IPS-18c (cell line): ENCODE data around the gene ERVK3-1.

Experiments
- H3K4me3 ChIP-seq: 2 replicates; pipeline ENCODE4 v1.7.0; 2013; ENCODE audit warnings: low read depth, mild to moderate bottlenecking, low read length, moderate library complexity; ENCODE audit not compliant: insufficient read depth
- H3K9me3 ChIP-seq: one replicate; pipeline ENCODE4 v1.6.1; 2013; ENCODE audit warnings: mild to moderate bottlenecking, low read length, moderate library complexity; ENCODE audit not compliant: control insufficient read depth, insufficient read depth

ERVK3-1 gene

GRCh38 chr19:58305065-58305931 is at the start of gene ERVK3-1:
TSS of gene ERVK3-1 (plus strand) at chr19:58305377. CDS start at chr19:58312169, 6,792 bp downstream.
- peaks cover 2% of the 10 kb centered on the region for H3K9me3 ChIP-seq
- peak within 1 kb of the TSS; percentile 99 for H3K4me3 ChIP-seq

GRCh38 chr19:58258259-58258658 is 46.9 kb upstream of the ERVK3-1 start:
- H3K4me3 ChIP-seq: peak overlapping the region; percentile 21; the same call in 1 of the 2 replicates
- H3K9me3 ChIP-seq: peaks cover 90% of the 10 kb centered on the region

- Histone ChIP-seq H3K9me3 (peaks cover 91% of the 10 kb centered on the region), H3K4me3 (no peak overlapping the region)
These were observed 43.6 kb upstream of the ERVK3-1 start for GRCh38 chr19:58261600-58261967.

DNA sequence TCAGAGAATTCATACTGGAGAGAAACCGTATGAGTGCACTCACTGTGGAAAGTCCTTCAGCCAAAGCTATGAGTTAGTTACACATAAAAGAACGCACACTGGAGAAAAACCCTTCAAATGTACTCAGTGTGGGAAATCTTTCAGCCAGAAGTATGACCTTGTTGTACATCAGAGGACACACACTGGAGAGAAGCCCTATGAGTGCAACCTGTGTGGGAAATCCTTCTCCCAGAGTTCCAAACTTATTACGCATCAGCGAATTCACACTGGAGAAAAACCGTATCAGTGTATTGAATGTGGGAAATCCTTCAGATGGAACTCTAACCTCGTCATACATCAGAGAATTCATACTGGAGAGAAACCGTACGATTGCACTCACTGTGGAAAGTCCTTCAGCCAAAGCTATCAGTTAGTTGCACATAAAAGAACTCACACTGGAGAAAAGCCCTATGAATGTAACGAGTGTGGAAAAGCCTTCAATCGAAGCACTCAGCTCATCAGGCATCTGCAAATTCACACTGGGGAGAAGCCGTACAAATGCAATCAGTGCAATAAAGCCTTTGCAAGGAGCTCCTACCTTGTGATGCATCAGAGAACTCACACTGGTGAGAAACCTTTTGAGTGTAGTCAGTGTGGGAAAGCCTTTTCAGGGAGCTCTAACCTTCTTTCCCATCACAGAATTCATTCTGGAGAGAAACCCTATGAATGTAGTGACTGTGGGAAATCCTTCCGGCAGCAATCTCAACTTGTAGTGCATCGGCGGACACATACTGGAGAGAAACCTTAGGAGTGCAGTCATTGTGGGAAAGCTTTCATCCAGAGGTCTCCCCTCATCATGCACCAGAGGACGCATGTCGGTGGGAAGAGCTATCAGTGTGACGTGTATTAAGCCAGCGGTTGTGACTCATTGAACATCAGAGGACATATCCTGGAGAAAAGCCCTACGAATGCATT is 42.9 kb upstream of the ERVK3-1 start:
- H3K9me3 ChIP-seq: peaks cover 92% of the 10 kb centered on the region

DNA sequence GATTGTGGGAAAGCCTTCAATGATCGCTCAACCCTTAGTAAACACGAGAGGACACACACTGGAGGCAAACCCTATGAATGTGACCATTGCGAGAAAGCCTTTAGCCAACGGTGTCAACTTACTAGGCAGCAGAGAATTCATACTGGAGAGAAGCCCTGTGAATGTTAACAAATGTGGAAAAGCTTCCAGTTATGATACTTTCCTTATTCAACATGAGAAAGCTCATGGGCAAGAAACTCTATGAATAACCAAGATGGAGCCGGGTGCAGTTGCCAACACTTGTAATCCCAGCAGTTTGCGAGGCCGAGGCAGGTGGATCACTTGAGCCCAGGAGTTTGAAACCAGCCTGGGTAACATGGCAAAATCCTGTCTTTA is 42.3 kb upstream of the ERVK3-1 start:
- Histone ChIP-seq H3K4me3 (no peak overlapping the region), H3K9me3 (peaks cover 85% of the 10 kb centered on the region)

More for the DNA sequence above, 42.9 kb upstream of the ERVK3-1 start:
- H3K4me3 ChIP-seq: no peak overlapping the region

DNA sequence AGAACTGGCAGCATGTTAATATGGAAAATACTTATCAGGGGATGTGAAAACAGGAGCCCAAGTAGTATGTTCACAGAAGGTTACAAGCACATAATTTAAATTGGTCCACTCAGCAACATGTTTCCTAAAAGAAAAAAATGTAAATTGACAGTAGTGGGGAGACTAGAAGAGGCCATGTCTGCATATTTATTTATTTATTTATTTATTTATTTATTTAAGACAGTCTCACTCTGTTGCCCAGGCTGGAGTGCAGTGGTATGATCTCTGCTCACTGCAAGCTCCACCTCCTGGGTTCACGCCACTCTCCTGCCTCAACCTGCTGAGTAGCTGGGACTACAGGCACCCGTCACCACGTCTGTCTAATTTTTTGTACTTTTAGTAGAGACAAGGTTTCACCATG is 40.1 kb upstream of the ERVK3-1 start:
- Histone ChIP-seq H3K4me3 (no peak overlapping the region), H3K9me3 (peaks cover 68% of the 10 kb centered on the region)

DNA sequence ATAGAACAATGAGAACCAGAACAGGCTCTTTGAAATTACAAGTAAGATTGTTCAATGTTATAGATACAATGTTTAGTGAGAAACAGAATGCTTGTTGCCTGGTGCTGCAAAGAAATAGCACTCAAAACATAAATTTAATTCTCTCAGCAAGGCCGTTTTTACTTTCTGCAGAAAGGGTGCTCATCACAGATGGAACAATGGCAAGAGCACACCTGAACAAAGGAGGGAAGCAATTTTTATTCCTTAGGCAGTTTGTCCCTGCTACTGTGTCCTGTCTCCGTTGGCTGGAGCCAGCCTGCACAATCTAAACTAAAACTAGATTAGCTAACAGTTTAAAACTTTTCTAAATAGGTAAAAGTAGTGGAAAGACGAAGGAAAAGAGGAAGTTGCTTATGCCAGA is 36.8 kb upstream of the ERVK3-1 start:
- Histone ChIP-seq H3K4me3 (no peak overlapping the region; the same call in 1 of the 2 replicates), H3K9me3 (peaks cover 41% of the 10 kb centered on the region)

DNA sequence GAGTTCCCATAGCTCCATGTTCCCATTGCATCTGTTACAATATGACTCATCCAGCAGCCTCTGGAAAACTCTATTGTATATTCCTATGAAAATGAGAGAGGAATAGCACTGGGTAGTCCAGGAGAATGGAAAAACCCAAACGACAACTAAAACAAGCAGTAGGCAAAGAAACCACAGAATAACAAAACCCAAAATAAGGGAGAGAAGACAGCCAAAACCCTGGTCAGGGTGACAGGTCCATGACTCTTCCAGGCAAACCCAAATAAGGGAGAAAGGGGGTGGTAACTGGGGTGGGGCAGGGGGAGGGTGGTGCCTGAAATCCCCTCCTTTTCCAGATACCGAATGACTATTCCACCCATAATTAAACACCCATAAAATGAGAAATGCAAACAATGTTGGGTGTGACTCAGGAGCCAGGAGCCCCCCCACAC is 30.4 kb upstream of the ERVK3-1 start:
- Histone ChIP-seq H3K9me3 (peaks cover 10% of the 10 kb centered on the region), H3K4me3 (no peak overlapping the region)

- no peak overlapping the region for H3K4me3 ChIP-seq
These were observed 29.6 kb upstream of the ERVK3-1 start for GRCh38 chr19:58275564-58275963.

DNA sequence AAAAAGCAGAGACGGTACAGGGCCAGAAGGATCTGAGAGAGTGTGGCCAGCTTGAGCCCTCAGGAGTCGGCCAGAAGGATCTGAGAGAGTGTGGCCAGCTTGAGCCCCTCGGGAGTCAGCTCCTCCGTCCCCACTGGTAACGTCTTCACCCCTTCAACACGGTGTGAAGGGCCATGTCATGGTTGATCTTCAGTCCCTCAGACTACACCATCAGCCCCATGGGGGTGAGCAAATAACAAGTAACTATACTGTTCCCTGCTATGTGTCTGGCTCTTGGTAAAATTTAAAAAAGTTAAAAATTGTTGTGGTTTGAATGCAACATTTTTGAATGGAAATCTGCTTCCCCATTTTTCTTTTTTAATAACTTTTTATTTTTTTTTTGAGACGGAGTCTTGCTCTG is 28.0 kb upstream of the ERVK3-1 start:
- H3K4me3 ChIP-seq: no peak overlapping the region
- H3K9me3 ChIP-seq: peaks cover 4% of the 10 kb centered on the region

More at GRCh38 chr19:58275564-58275963, 29.6 kb upstream of the ERVK3-1 start:
- H3K9me3 ChIP-seq: peaks cover 8% of the 10 kb centered on the region

DNA sequence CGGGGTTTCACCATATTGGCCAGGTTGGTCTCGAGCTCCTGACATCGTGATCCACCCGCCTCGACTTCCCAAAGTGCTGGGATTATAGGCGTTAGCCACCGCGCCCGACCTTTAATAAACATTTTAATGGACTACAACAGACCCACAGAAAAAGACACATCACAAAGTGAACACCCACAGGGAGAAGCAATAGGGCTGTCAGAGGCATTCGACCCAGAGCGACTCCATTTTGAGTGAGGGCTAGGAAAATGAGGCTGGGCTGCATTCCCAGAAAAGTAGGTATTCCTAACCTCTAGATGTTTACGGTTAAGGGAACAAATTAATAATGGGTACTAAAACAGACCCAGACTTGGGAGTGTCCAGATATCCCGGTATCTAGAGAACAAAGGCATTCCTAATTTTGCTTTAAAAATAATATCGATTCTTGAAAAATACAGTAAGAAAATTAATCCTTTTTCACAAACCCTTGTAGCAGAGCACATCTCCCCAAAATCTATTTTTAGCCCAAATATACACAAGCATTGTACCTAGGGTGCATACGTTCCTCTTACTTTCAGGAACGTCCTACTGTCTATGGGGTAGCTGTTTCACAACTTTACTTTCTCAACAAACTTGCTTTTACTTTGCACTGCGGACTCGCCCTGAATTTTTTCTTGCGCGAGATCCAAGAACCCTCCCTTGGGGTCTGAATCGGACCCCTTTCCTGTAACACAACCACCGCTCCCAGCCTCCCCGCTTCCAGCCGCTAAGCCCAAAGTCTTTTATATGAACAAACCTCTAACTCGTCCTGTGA is 27.2 kb upstream of the ERVK3-1 start:
- peak overlapping the region; percentile 99 for H3K4me3 ChIP-seq
- H3K9me3 ChIP-seq: peaks cover 4% of the 10 kb centered on the region

- Histone ChIP-seq H3K9me3 (peaks cover 2% of the 10 kb centered on the region), H3K4me3 (peak within 1 kb of the TSS; percentile 99)
These were observed 26.6 kb upstream of the ERVK3-1 start, which contains the start of gene ZNF8 for GRCh38 chr19:58278541-58279041. TSS of gene ZNF8 (plus strand) at chr19:58278955. CDS start at chr19:58279082, 127 bp downstream.

DNA sequence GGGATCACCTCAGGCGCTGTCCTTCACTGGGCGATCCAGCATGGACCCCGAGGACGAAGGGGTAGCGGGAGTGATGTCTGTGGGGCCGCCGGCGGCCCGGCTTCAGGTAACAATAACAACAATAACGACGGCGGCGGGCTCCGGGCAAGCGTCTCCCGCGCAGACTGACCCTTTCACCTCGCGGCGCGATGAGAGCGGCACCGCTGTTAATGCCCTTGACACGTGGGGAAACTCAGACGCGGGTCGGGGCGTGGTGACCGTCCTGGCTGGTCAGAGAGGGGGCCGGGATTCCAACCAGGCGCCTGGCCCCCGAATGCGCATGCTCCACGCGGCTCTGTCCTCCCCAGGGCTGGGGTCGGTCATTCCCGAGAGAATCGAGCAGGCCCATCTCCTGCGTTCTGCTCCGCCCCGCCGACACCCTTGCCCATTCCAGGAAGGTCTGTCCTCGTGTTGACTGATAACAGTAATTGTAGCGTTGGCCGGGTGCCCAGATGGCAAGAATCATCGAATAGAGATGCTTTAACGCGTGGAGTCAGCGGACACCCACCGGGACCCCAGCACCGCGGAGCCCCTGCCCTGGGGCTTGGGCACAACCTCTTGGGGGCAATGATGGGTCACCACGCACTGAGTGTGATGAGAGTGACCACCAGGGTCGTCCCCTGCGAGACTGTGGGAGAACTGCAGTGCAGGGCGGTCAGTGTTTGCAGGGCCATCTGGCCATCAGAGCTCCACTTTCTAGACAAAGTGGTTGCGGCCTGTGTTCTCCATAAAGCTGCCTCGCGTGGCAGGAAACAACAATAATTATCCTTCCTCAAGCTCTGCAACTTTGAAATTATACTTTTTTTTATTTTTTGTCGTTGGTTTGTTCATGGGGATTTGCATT is 25.9 kb upstream of the ERVK3-1 start:
- no peaks in the 10 kb centered on the region for H3K9me3 ChIP-seq
- H3K4me3 ChIP-seq: peak overlapping the region; percentile 99

- Histone ChIP-seq H3K4me3 (peak overlapping the region; percentile 99; the same call in 1 of the 2 replicates), H3K9me3 (no peaks in the 10 kb centered on the region)
These were observed 25.3 kb upstream of the ERVK3-1 start for GRCh38 chr19:58279925-58280316.

DNA sequence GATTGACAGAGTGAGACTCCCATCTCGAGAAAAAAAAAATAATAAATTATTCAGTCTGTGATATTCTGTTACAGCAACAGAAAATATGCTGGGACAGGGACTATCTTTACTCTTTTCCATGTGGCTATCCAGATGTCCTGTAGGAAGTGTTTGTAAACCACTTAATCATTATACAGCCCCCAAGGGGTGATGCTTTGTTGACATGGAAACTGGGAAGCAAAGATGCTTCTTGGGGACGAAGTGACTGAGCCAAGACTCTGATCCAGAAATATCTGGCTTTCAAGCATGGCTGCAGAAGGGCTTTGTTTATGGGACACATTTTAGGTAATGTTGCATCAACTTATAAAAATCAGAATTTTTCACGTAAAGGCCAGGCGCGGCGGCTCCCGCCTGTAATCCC is 21.0 kb upstream of the ERVK3-1 start:
- no peaks in the 10 kb centered on the region for H3K9me3 ChIP-seq

DNA sequence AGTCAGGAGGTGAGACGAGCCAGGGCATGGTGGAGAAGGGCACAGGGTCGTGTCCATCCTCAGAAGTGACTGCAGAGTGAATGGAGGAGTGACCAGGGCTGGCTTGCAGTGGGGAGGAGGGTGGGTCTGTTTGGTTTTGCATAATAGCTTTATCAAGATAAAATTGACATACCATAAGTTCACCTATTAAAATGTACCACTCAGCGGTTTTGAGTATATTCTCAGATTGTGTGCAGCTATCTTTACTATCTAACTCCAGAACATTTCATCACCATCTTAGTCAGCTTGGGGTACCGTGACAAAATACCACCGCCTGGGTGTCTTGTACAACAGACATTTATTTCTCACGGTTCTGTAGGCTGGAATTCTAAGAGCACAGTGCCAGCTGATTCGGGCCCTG is 13.2 kb upstream of the ERVK3-1 start:
- H3K4me3 ChIP-seq: no peak overlapping the region
- H3K9me3 ChIP-seq: peaks cover 4% of the 10 kb centered on the region

More for the DNA sequence above, 21.0 kb upstream of the ERVK3-1 start:
- H3K4me3 ChIP-seq: no peak overlapping the region
